Esophagus squamous epithelium (tissue), 5 donors: ENCODE results near the gene SENP2. TPM values are rescaled to one million over a fixed set of nuclear protein-coding genes. Genes with fewer than 3 reads are reported as not detected.
A peak's percentile ranks its signal among the peaks of the same experiment; 100 is the strongest.
"Not testable (repeated sequence)": the region's sequence is repeated elsewhere in the genome, so short reads cannot be mapped to it uniquely, and the experiment has no call there.

Experiments
- DNase-seq: peaks from one replicate; lab custom pipeline; 2025; lab: John Stamatoyannopoulos, UW
- H3K27ac ChIP-seq, 4 donors: fragments of 200-600 bp; sonication (generic); one replicate each; pipeline ENCODE4 v1.5.1; 2016 to 2019; ENCODE audit warnings: mild to moderate bottlenecking in 1 of 4
- H3K27me3 ChIP-seq, 4 donors: fragments of 200-600 bp; sonication (generic); 1 replicate in 3 of 4; 2 replicates in 1 of 4; pipeline versions ENCODE4 v1.5.1 to v1.6.0; 2017 to 2021; ENCODE audit warnings: antibody characterized with exemption in 1 of 4
- H3K36me3 ChIP-seq, 3 donors: fragments of 200-600 bp; sonication (generic); one replicate each; pipeline ENCODE4 v1.5.1; 2016 to 2019
- H3K4me1 ChIP-seq, 3 donors: fragments of 200-600 bp; sonication (generic); one replicate each; pipeline ENCODE4 v1.5.1; 2017 to 2019
- H3K4me3 ChIP-seq, 4 donors: fragments of 200-600 bp; sonication (generic); 1 replicate in 3 of 4; 2 replicates in 1 of 4; pipeline ENCODE4 v1.5.1; 2016 to 2019; ENCODE audit warnings: mild to moderate bottlenecking in 2 of 4, moderate library complexity in 1 of 4
- H3K9me3 ChIP-seq, 3 donors: fragments of 200-600 bp; sonication (generic); one replicate each; pipeline ENCODE4 v1.5.1; 2016 to 2019
- CTCF ChIP-seq, 6 experiments: fragments of 450-650 bp in 4 of 6; fragments of 200-600 bp in 2 of 6; sonication (generic) in 2 of 6; IDR thresholded peaks; one replicate each; pipeline ENCODE4 v1.5.1; 2016 to 2019; ENCODE audit warnings: antibody characterized with exemption in 6 of 6, mild to moderate bottlenecking in 4 of 6, moderate library complexity in 4 of 6
- POLR2A ChIP-seq, 4 donors: fragments of 450-650 bp; IDR thresholded peaks; one replicate each; pipeline ENCODE4 v1.6.1; 2017; ENCODE audit warnings: antibody characterized with exemption in 4 of 4, mild to moderate bottlenecking in 4 of 4, moderate library complexity in 3 of 4
- WGBS, 2 donors: methylation state at CpG; one replicate each; pipeline ENCODE4 v1.1.5; 2018; 5-methylcytosine and 5-hydroxymethylcytosine counted together
- intact Hi-C: fragments of 100-400 bp; cut with DNase I; formaldehyde crosslinking; loops from one replicate; pipeline ENCODE4 v1.15.0; 2022
- total RNA-seq, 4 donors: library from RNA; depleted of rRNA; stranded (reverse); fragments of >200 nt; gene quantifications; one replicate each; pipeline ENCODE4 v1.1.0, GENCODE V29; 2016
- donor health status: DM: yes; HTN: yes; CAD: no.

SENP2 gene
- total RNA-seq, 4 donors from 2014 or later = 9.6 to 33.2 (median 20.1) TPM

DNA sequence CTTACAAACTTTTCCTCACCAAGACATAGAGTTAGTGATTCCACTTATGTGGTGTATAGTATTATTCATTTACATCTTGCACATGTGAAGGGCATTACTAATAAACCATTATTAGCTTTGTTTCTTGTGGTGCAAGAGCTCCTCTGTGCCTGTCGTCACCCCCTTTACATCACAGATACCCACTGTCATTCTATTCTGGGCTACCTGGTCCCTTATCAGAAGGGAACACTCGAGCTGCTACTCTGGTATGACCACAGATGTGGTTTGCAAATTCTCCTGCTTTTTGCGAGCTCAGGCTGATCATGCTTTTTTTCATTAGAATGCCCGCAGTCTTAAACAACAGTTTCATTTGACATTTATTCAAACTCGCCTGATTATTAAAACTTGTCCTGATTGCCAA is 13.9 kb upstream of the SENP2 start:
- Histone ChIP-seq H3K27me3 (no peaks in the 10 kb centered on the region), H3K4me1 (no peaks in the 10 kb centered on the region), H3K27ac (no peak overlapping the region), H3K4me3 (no peak overlapping the region), H3K36me3 (no peaks in the 10 kb centered on the region), H3K9me3 (peaks cover 0 to 8% (median 0%) of the 10 kb centered on the region in 3 donors)
- intact Hi-C loops = no loop called here
- no peak for TF ChIP-seq CTCF (IDR thresholded peaks at IDR 0.05)
- TF ChIP-seq POLR2A (IDR thresholded peaks at IDR 0.05) = no peak
- WGBS, 2 donors = 76% methylated on average over 5 of the region's 5 CpGs
- no peak for DNase-seq

DNA sequence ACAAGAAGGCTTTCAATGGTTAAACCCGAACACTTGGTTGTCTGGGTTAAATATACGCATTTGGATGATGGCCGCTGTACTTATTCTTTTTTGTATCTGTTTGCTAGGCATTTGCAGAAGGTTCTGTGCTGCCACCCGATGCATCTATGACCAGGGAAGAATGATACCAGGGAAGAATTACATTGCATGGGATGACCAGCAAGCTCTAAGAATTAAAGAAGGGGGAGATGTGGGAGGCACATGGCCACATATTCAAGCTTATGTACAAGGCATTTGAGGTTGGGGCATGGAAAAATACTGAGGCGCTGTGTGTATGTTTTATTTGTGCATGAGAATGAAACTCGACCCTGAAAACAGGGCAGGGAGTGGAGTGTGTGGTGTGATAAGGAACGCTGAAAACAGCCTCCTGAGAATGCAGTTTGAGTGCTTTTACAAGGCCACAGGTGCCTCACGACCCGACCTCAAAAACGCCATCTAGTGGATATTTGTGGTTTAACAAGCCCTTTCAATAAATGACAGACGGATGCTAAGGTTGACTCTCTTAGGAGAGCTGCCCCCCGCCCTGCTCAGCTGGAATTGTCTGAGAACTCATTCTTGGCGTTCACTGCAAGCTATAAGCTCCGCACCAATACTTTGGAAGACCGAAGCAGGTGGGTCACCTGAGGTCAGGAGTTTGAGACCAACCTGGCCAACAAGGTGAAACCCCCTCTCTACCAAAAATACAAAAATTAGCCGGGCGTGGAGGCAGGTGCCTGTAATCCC is 10.8 kb upstream of the SENP2 start:
- peak in 5 of 6 experiments; percentile 63 to 77 (median 71) for TF ChIP-seq CTCF (IDR thresholded peaks at IDR 0.05)
- H3K4me3 ChIP-seq, H3K36me3 ChIP-seq, H3K27ac ChIP-seq, H3K9me3 ChIP-seq, intact Hi-C loops, H3K4me1 ChIP-seq, H3K27me3 ChIP-seq, DNase-seq: not testable (repeated sequence)
- WGBS, 2 donors = 24 to 31% methylated on average over 12 to 17 of the region's 17 CpGs

DNA sequence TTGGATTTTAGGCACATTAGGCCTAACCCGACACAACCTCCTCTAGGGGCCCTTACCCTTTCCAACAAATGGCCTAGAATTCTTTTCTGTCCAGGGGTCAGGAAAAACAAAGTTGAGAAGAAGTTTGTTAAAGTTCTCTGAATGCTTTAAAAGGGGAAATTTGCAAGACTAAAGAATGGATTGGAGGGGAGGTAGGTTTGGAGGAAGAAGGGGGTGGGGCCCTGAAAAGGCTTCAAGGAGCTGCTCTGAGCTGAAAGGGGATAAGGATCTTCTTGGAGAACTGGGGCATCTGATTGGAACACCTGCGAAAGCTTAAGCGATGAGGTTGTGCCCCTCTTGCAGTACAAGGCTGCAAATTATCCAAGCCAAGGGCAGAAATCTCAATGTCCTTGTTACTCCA is 3.9 kb upstream of the SENP2 start:
- no peak for TF ChIP-seq POLR2A (IDR thresholded peaks at IDR 0.05)
- no peak for TF ChIP-seq CTCF (IDR thresholded peaks at IDR 0.05)
- Histone ChIP-seq H3K4me3 (no peak overlapping the region), H3K27ac (no peak overlapping the region), H3K9me3 (no peaks in the 10 kb centered on the region), H3K36me3 (no peaks in the 10 kb centered on the region), H3K27me3 (no peaks in the 10 kb centered on the region), H3K4me1 (peaks cover 5 to 20% (median 6%) of the 10 kb centered on the region in 3 donors)
- intact Hi-C loops = no loop called here
- WGBS, 2 donors = 58 to 71% methylated on average over 3 of the region's 3 CpGs
- DNase-seq = no peak

GRCh38 chr3:185582871-185583270 is 3.2 kb upstream of the SENP2 start:
- H3K4me3 ChIP-seq = no peak overlapping the region
- TF ChIP-seq POLR2A (IDR thresholded peaks at IDR 0.05) (no peak), CTCF (IDR thresholded peaks at IDR 0.05) (no peak)
- 26 to 31% methylated on average over 3 of the region's 3 CpGs for WGBS, 2 donors
- peaks cover 6 to 27% (median 7%) of the 10 kb centered on the region in 3 donors for H3K4me1 ChIP-seq
- DNase-seq = no peak
- no peaks in the 10 kb centered on the region for H3K9me3 ChIP-seq
- H3K27ac ChIP-seq = no peak overlapping the region
- no peaks in the 10 kb centered on the region for H3K27me3 ChIP-seq
- H3K36me3 ChIP-seq = no peaks in the 10 kb centered on the region
- intact Hi-C loops = no loop called here

GRCh38 chr3:185583925-185584324 is 2.2 kb upstream of the SENP2 start:
- no peak for TF ChIP-seq POLR2A (IDR thresholded peaks at IDR 0.05)
- TF ChIP-seq CTCF (IDR thresholded peaks at IDR 0.05) = no peak
- no peak for DNase-seq
- intact Hi-C loops = no loop called here
- WGBS, 2 donors = 76 to 79% methylated on average over 5 to 6 of the region's 6 CpGs
- no peak overlapping the region for H3K27ac ChIP-seq
- H3K36me3 ChIP-seq = no peaks in the 10 kb centered on the region
- H3K27me3 ChIP-seq = no peaks in the 10 kb centered on the region
- H3K4me1 ChIP-seq = peaks cover 6 to 37% (median 16%) of the 10 kb centered on the region in 3 donors
- H3K4me3 ChIP-seq = no peak overlapping the region
- no peaks in the 10 kb centered on the region for H3K9me3 ChIP-seq
